Muscle of back (tissue), 11 donors: Measurements from ENCODE around the gene MX1. TPM values are rescaled to one million over a fixed set of nuclear protein-coding genes. Genes with fewer than 3 reads are reported as not detected.

Experiments
- DNase-seq, 3 donors: peaks; one replicate each; pipeline versions ENCODE4 v3.0.0 to v3.0.0-alpha.2; 2013
- polyA plus RNA-seq, 10 donors: library from polyadenylated mRNA; unstranded; fragments of 120-200 nt; gene quantifications; one replicate each; pipeline ENCODE4 v1.2.1, GENCODE V29; 2013; ENCODE audit not compliant: insufficient read length in 10 of 10

The MX1 gene
- polyA plus RNA-seq, 10 donors: 1.9 to 6.1 (median 4.0) TPM

- no peak for DNase-seq
Observed at GRCh38 chr21:41489329-41489728, 63.3 kb downstream of the MX1 start.

DNA sequence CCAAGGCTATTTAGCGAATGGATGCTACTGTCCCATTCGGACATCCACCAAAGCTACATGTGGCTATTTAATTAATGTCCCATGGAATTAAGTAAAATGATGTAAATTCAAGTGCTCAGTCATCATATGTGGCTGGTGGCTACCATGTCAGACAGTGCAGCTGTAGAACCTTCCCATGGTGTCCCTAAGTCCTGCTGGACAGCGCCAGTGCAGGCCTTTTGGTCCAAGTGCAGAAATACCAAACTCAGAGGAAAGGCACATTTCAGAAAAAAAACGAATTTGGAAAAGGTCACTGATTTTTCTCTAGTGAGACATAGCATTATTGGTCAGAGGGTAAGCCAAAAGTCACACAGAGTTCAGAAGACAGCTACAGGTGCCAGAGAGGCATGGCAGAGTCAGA is 64.3 kb downstream of the MX1 start:
- no peak for DNase-seq

DNA sequence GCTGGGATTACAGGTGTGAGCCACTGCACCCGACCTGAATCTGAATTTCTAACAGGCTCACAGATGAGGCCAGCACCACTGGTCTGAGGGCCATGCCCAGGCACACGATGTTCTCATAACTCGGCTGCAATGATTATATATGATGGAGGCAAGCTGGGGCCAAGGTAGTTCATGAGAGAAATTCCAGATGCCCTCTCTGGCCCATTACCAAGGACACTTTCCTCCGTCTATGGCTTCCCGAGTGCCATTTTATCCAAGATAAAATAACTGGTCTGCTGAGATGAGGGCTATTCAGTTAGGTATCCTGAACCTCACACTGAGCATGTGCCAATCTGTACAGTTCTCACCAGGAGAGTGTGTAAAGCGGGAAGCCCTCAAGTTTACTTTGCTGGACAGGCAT is 65.4 kb downstream of the MX1 start:
- DNase-seq: no peak

- no peak for DNase-seq
Observed at GRCh38 chr21:41494242-41494641, 68.2 kb downstream of the MX1 start.

- no peak for DNase-seq
Observed at GRCh38 chr21:41497008-41497407, 71.0 kb downstream of the MX1 start.

DNA sequence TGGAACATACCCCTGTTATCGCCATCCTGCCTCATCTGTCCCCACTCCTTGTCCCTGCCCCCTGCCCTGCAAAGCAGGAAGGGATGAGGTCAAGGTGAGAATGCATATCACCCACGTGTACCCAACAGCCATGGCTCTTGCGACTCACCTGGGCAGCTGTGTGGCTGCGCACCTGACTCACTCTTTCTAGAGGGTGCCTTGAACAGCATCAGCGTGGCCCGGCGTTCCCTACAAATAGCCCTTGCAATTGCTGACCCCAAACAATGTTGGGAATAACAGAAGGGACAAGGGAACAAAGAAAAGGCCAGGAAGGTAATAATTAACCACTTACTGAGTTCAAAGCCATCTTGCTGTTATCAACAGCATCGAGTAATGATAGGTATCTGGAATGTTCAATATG is 71.7 kb downstream of the MX1 start:
- no peak for DNase-seq

DNA sequence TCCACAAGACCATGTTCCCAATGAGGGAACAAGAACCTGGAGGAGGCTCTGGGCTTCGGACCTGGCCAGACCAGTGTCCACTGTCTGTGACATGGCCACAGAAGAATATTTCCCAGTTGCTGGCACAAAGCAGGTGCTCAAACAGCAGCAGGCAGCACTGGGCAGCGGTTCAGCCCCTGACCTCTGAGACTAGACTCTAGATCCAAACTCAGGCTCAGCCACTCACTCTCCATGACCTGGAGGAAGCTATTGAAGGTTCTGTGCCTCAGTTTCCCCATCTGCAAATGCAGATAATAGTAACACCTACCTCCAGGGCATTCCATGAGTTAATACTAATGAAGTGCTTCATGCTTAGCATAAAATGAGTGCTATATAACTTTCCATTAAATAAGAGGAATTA is 73.9 kb downstream of the MX1 start:
- no peak for DNase-seq

DNA sequence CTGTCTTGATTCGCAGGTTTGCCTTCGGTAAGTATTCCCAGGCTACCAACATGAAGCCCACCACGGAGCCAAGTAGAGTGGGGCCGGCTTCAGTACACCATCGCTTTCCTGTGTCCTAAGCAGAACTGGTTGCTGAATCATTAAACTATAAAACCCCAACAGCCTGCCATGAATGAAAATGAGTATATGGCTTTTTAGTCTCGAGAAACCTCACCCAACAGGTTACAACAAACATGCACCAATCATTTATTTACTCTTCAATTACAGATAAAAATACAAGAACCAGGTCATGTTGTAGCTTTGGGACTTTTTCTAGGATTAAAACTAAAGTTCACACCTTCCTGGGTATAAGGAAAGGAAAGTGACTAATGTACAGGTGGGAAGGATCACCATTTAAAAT is 74.3 kb downstream of the MX1 start:
- DNase-seq: no peak

DNA sequence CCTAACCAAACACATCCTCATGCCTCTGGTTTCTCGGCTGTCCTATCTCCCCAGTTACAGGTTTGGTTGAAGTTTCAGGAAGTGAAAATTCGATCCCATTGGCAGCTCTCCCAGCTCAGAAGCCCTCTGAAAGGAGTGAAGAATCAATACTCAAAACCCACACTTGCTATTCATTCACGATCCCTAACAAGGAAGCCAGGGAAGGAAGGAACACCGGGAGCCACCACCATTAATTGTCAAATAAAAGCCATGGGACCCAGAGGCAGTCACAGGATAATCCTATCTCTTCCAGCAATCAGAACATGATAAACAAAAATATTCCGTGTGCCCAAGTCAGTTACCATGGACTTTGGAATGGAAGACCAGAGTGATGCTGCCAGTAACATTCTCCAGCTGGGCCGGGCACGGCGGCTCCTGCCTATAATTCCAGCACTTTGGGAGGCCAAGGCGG is 74.9 kb downstream of the MX1 start:
- DNase-seq: no peak

- no peak for DNase-seq
Observed at GRCh38 chr21:41501919-41502318, 75.9 kb downstream of the MX1 start.

GRCh38 chr21:41503331-41503730 is 77.3 kb downstream of the MX1 start:
- DNase-seq: no peak

DNA sequence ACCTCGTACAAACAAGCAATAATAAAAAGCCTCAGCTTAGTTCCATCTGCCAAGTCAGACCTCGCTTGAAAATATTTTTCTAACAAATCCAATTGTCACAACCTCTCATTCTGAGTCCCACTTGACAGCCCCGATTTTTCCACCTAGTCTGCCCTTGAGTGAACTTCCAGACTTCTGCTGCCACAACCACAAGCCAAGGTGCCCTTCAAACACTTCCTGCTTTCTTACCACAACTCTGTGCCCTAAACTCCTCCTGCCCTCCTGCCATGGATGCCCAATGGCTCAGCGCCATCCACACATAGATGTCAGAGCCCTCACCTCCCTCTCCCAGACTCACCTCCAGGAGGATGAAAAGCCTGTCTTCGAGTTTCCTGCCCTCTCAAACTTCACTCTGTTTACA is 78.0 kb downstream of the MX1 start:
- no peak for DNase-seq

GRCh38 chr21:41506005-41506594 is 80.1 kb downstream of the MX1 start:
- no peak for DNase-seq

- no peak for DNase-seq
Observed at GRCh38 chr21:41506611-41507520, 80.8 kb downstream of the MX1 start.

DNA sequence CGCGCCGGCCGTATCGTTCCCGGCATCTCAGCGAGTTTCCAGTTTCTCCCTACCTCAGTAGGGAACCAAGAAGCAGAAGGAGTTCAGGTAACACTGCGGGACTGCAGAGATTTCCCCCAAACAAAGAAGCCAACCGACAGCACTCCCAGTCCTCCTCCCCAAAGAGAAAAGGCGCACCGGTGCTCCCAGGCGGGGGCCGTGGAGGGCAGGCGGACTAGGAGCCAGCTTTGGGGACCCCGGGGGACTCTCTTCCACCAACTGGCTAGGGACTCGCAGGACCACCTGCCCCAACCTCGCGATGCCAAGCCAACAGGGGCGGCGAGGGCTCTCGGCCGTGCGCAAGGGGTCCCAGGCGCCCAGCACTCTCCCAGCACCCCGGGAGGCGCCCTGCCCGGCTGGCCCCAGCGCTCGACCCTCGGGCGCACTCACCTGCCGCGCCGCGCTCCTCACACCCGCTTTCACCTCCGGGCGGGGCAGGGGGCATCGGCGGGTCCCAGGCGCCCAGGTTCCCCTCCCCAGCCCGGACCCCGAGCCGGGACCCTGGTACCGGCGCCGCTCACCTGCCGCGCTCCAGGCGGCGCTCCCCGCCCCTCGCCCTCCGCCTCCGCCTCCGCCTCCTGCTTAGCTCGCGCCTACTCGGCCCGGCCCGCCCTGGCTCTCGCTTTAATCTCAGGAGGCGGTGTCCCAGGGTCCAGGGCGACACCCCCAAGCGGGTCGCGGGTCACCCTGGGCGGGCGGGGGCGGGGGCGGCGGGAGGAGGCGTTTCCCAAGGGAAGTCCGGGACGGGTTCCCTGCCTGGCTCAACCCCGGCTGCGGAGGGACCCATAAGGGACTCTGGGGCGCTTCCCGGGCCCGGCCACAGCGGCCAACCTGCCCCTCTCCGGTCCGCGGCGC is 81.7 kb downstream of the MX1 start, which contains the start of gene TMPRSS2:
Gene TMPRSS2 (minus strand): TSS at position 638 of the 894 bp plus-strand sequence. CDS start 10,025 bp downstream, outside the sequence.
- DNase-seq: no peak

DNA sequence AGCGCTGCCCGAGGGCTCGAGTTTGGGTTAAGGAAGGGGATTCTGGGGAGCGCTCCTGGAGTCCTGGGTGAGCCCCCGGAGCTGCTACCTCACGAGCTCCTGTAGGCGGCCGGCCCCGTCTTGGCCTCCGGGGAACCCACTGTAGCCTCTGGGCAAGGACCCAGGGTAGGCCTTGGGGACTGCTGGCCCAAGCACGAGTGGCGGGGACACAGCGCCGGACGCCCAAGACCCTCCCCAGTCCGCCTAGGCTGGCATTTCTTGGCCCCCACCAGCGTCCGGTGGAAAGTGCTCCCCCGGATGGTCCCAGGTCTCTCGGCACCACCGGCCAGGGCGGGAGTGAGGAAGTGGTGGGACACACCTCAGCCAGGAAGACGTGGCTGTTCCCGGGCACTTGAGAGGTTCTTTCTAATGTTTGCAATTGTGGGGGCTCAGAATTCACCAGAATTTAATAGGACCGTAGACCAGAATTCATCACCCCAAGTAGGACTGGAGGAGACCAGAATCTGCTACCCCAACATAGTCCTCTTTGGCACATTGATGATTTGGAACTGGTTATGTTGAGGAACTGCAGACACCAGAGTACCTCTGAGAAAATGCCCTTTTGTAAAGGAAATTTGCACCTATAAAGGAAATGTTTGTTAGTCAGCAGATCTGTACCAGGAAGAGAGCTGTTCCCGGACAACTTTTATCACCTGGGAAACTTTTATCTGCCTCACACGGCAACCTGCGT is 82.5 kb downstream of the MX1 start:
- DNase-seq: no peak

Other genes starting within 250 kb of the MX1 start
- under 1 TPM; 0.24 to 0.58 (median 0.36) TPM for gene FAM3B, start 109.4 kb upstream of the MX1 start, polyA plus RNA-seq
- gene MX2, start 64.2 kb upstream of the MX1 start, polyA plus RNA-seq: 1 to 10 TPM; 1.1 to 3.9 (median 1.7) TPM
- gene TMPRSS2, start 81.9 kb downstream of the MX1 start, polyA plus RNA-seq: under 1 TPM in 3 of 10 donors, not detected in 7; 0.18 to 0.87 (median 0.25) TPM